B cell (primary cell): ENCODE results near the gene ZNF540. TPM values are rescaled to one million over a fixed set of nuclear protein-coding genes. Genes with fewer than 3 reads are reported as not detected.

Experiments used
- ATAC-seq: fragments of 200-7000 bp; cut with Tn5 transposase; one replicate; pipeline ENCODE4 v1.10.0; 2021; ENCODE audit warnings: low read depth, mild to moderate bottlenecking, moderate number of reproducible peaks, moderate library complexity
- CTCF ChIA-PET: fragments of 350-600 bp; sonication (Branson Sonifier 250); formaldehyde crosslinking; loops from one replicate; lab custom pipeline; 2021; ENCODE audit warnings: antibody characterized with exemption, inconsistent platforms; lab: Charles Lee
- POLR2A ChIA-PET: fragments of 350-600 bp; sonication (Branson Sonifier 250); formaldehyde crosslinking; loops from one replicate; lab custom pipeline; 2021; ENCODE audit warnings: antibody characterized with exemption; lab: Charles Lee
- DNase-seq: peaks from one replicate; pipeline ENCODE4 v3.0.0; 2013
- H2AFZ ChIP-seq: 2 replicates; pipeline ENCODE4 v1.6.1; 2012; ENCODE audit warnings: mild to moderate bottlenecking, low read depth, low read length; ENCODE audit not compliant: insufficient read depth, poor library complexity, severe bottlenecking
- H3K27ac ChIP-seq, 2 donors: 1 replicate in 1 of 2; 2 replicates in 1 of 2; pipeline ENCODE4 v1.5.1; 2012 to 2013; ENCODE audit warnings: low read length in 2 of 2, mild to moderate bottlenecking in 2 of 2, moderate library complexity in 1 of 2
- H3K27me3 ChIP-seq, 4 experiments: fragments of 200-600 bp in 1 of 4; sonication (generic) in 1 of 4; replicated peaks in 1 of 4; 1 replicate in 2 of 4; 2 replicates in 2 of 4; pipeline versions ENCODE4 v1.6.1 to v1.7.0; 2013 to 2016; ENCODE audit warnings: low read length in 3 of 4, mild to moderate bottlenecking in 2 of 4, mixed read lengths in 1 of 4, moderate library complexity in 1 of 4; ENCODE audit not compliant: insufficient read depth in 4 of 4, control insufficient read depth in 3 of 4; ENCODE audit errors: control extremely low read depth in 1 of 4
- H3K36me3 ChIP-seq, 2 experiments: replicated peaks in 1 of 2; 1 replicate in 1 of 2; 2 replicates in 1 of 2; pipeline versions ENCODE4 v1.6.1 to v1.7.1; 2013; ENCODE audit warnings: low read length in 1 of 2; ENCODE audit not compliant: insufficient read depth in 2 of 2, control insufficient read depth in 1 of 2; ENCODE audit errors: control extremely low read depth in 1 of 2, extremely low read depth in 1 of 2
- H3K4me1 ChIP-seq, 2 donors: fragments of 200-600 bp in 1 of 2; sonication (generic) in 1 of 2; 1 replicate in 1 of 2; 2 replicates in 1 of 2; pipeline versions ENCODE4 v1.5.1 to v1.6.1; 2013 to 2017; ENCODE audit warnings: low read length in 2 of 2; ENCODE audit not compliant: control insufficient read depth in 2 of 2, insufficient read depth in 2 of 2
- H3K4me2 ChIP-seq: replicated peaks from 2 replicates; pipeline ENCODE3; 2012; ENCODE audit warnings: mild to moderate bottlenecking, low read depth, low read length; ENCODE audit not compliant: poor library complexity, severe bottlenecking
- H3K4me3 ChIP-seq, 5 experiments: fragments of 200-600 bp in 1 of 5; sonication (generic) in 1 of 5; 1 replicate in 3 of 5; 2 replicates in 2 of 5; pipeline versions ENCODE4 v1.5.1 to v1.7.0; 2011 to 2016; ENCODE audit warnings: low read length in 4 of 5, mild to moderate bottlenecking in 4 of 5, low read depth in 2 of 5, control low read depth in 1 of 5, moderate library complexity in 1 of 5; ENCODE audit not compliant: insufficient read depth in 1 of 5; ENCODE audit errors: control extremely low read depth in 1 of 5, extremely low read depth in 1 of 5
- H3K79me2 ChIP-seq: fragments of 200-600 bp; sonication (generic); one replicate; pipeline ENCODE4 v1.6.0; 2016; ENCODE audit warnings: low read length; ENCODE audit not compliant: control insufficient read depth, insufficient read depth
- H3K9ac ChIP-seq: fragments of 200-600 bp; sonication (generic); 2 replicates; pipeline ENCODE4 v1.6.1; 2017; ENCODE audit warnings: mild to moderate bottlenecking, low read length, moderate library complexity
- H3K9me3 ChIP-seq, 3 donors: one replicate each; pipeline versions ENCODE4 v1.6.1 to v1.7.1; 2013; ENCODE audit warnings: low read length in 2 of 3; ENCODE audit not compliant: control insufficient read depth in 2 of 3, insufficient read depth in 1 of 3; ENCODE audit errors: control extremely low read depth in 1 of 3
- H4K20me1 ChIP-seq: 2 replicates; pipeline ENCODE4 v1.6.0; 2012; ENCODE audit warnings: mild to moderate bottlenecking, low read length; ENCODE audit not compliant: insufficient read depth, control insufficient read depth, poor library complexity, severe bottlenecking
- H3K27ac Mint-ChIP-seq: one replicate; pipeline ENCODE4 v1.8.0; 2021; ENCODE audit warnings: mixed read lengths
- H3K27me3 Mint-ChIP-seq: one replicate; pipeline ENCODE4 v1.8.0; 2021; ENCODE audit warnings: mixed read lengths
- H3K4me1 Mint-ChIP-seq: one replicate; pipeline ENCODE4 v1.8.0; 2021; ENCODE audit warnings: mixed read lengths
- H3K4me3 Mint-ChIP-seq: one replicate; pipeline ENCODE4 v1.8.0; 2021; ENCODE audit warnings: mixed read lengths
- H3K9me3 Mint-ChIP-seq: one replicate; pipeline ENCODE4 v1.8.0; 2022; ENCODE audit warnings: mixed read lengths; ENCODE audit not compliant: insufficient read depth
- EZH2 ChIP-seq: IDR thresholded peaks from 2 replicates; pipeline ENCODE4 v1.6.1; 2012; ENCODE audit warnings: borderline replicate concordance, low read depth, mild to moderate bottlenecking, moderate library complexity, low read length; ENCODE audit not compliant: insufficient read depth, poor library complexity, severe bottlenecking
- WGBS: methylation state at CpG from one replicate; pipeline ENCODE4 v1.1.5; 2013; ENCODE audit warnings: missing lambda C conversion rate; ENCODE audit not compliant: insufficient coverage; 5-methylcytosine and 5-hydroxymethylcytosine counted together
- intact Hi-C: fragments of 100-400 bp; cut with micrococcal nuclease; formaldehyde crosslinking; loops from one replicate; pipeline ENCODE4 v1.10.0; 2022
- polyA plus RNA-seq: library from polyadenylated mRNA; depleted of rRNA; stranded (reverse); fragments of >200 nt; gene quantifications from 2 replicates; pipeline ENCODE4 v1.2.3, GENCODE V29; 2012
- total RNA-seq, 2 donors: library from RNA; stranded (reverse); fragments of 120-200 nt in 1 of 2; gene quantifications; 1 replicate in 1 of 2; 2 replicates in 1 of 2; pipeline versions ENCODE4 v1.2.3 to v1.2.4, GENCODE V29; 2013 to 2022
- TF ChIP-seq, protein P1 (sequence below): fragments of 200-600 bp; IDR thresholded peaks from one replicate; pipeline ENCODE4 v1.8.0; 2022; ENCODE audit warnings: antibody characterized with exemption, mild to moderate bottlenecking

The ZNF540 gene
- total and polyA plus RNA-seq, 2 donors (not counting 1 experiment from before 2014, with no cell fraction given), result 2.9 to 10.7 TPM

DNA sequence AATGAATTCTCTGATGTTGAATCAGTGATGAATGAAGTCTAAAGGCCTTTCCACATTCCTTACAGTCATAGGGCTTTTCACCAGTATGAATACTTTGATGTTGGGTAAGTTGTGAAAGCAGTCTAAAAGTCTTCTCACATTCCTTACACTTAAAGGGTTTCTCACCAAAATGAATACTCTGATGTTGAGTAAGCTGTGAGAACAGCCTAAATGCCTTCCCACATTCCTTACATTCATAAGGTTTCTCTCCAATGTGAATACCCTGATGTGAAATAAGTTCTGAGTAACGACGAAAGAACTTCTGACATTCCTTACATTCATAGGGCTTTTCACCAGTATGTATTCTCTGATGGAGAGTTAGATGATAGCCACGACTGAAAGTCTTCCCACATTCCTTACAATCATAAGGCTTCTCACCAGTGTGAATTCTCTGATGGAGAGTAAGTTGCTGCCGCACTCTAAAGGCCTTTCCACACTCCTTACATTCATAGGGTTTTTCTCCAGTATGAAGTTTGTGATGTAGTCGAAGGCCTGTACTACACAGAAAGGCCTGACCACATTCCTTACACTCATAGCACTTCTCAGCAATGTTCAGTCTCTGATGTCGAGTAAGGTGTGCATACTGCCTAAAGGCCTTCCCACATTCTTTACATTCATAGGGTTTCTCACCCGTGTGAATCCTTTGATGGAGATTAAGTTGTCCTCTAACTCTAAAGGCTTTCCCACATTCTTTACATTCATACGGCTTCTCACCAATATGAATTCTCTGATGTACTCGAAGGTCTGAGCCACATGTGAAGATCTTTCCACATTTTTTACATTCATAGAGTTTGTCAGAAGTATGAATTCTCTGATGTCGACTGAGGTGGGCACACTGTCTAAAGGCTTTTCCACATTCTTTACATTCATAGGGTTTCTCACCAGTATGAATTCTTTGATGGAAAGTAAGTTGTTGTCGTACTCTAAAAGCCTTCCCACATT, 40.7 kb downstream of the ZNF540 start:
- H3K36me3 ChIP-seq, result peaks cover 10 to 16% of the 10 kb centered on the region in 2 experiments
- H3K4me1 ChIP-seq, result no peaks in the 10 kb centered on the region
- no peak for TF ChIP-seq EZH2
- TF ChIP-seq, protein P1, sequence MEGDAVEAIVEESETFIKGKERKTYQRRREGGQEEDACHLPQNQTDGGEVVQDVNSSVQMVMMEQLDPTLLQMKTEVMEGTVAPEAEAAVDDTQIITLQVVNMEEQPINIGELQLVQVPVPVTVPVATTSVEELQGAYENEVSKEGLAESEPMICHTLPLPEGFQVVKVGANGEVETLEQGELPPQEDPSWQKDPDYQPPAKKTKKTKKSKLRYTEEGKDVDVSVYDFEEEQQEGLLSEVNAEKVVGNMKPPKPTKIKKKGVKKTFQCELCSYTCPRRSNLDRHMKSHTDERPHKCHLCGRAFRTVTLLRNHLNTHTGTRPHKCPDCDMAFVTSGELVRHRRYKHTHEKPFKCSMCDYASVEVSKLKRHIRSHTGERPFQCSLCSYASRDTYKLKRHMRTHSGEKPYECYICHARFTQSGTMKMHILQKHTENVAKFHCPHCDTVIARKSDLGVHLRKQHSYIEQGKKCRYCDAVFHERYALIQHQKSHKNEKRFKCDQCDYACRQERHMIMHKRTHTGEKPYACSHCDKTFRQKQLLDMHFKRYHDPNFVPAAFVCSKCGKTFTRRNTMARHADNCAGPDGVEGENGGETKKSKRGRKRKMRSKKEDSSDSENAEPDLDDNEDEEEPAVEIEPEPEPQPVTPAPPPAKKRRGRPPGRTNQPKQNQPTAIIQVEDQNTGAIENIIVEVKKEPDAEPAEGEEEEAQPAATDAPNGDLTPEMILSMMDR, result no peak
- H3K27ac ChIP-seq, result no peak overlapping the region
- no peak overlapping the region for H3K9ac ChIP-seq
- intact Hi-C loops, result no loop called here
- no peak for ATAC-seq
- Mint-ChIP-seq H3K4me1 (no peaks in the 10 kb centered on the region), H3K9me3 (peaks cover 20% of the 10 kb centered on the region), H3K4me3 (no peak overlapping the region), H3K27me3 (no peaks in the 10 kb centered on the region), H3K27ac (no peak overlapping the region)
- ChIA-PET POLR2A (no interaction called here), CTCF (no interaction called here)
- DNase-seq, result no peak
- H2AFZ ChIP-seq, result no peak overlapping the region
- no peaks in the 10 kb centered on the region for H3K27me3 ChIP-seq
- H3K4me2 ChIP-seq, result no peak overlapping the region
- H4K20me1 ChIP-seq, result no peaks in the 10 kb centered on the region
- no peak overlapping the region for H3K4me3 ChIP-seq
- peaks cover 25 to 75% (median 28%) of the 10 kb centered on the region in 3 donors for H3K9me3 ChIP-seq
- WGBS, result 100% methylated on average over 1 of the region's 11 CpGs
- H3K79me2 ChIP-seq, result no peaks in the 10 kb centered on the region

DNA sequence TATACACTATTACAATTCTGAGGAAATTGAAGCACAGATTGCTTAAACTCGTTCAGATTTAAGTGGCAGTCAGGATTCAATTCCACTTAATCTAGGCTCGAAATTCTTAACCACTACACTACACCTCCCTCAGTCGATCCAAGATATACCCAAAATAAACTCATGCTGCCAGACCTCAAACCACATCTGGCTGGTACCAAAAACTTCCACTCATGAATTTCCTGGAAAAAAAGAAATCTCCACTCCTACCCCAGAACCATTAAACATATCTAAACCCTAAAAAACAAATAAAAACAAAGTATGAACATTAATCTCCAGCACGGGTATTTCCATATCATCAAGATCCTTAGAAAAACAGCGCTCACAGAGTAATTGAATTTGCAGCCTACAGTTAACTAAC, 59.4 kb downstream of the ZNF540 start:
- peaks cover 58% of the 10 kb centered on the region for H3K79me2 ChIP-seq
- H4K20me1 ChIP-seq, result no peaks in the 10 kb centered on the region
- H3K9ac ChIP-seq, result peak overlapping the region; percentile 92
- H3K4me2 ChIP-seq, result peak overlapping the region; percentile 89
- intact Hi-C loops, result no loop called here
- WGBS, result 7% methylated on average over 5 of the region's 5 CpGs
- ChIA-PET CTCF (interaction anchor here (0.7 kb wide), 1 partner anchor 1276 kb away, joined by 3 read pairs; no protein-coding TSS in a partner anchor), POLR2A (interaction anchor here (0.6 to 1.4 kb wide), 3 partner anchors 38 to 59 kb away, joined by 3 to 6 read pairs (median 4); partner anchors contain the start of genes ZNF540 and ZNF571)
- no peak for TF ChIP-seq EZH2
- TF ChIP-seq, protein P1, result no peak
- no peaks in the 10 kb centered on the region for H3K9me3 ChIP-seq
- Mint-ChIP-seq H3K27me3 (no peaks in the 10 kb centered on the region), H3K9me3 (peaks cover 2% of the 10 kb centered on the region), H3K4me1 (peaks cover 30% of the 10 kb centered on the region), H3K4me3 (peak overlapping the region; percentile 98), H3K27ac (peak overlapping the region; percentile 97)
- peak overlapping the region in 1 of 2 donors; percentile 91 for H3K27ac ChIP-seq
- ATAC-seq (no peak), DNase-seq (no peak)
- H3K4me1 ChIP-seq, result peaks cover 15 to 19% of the 10 kb centered on the region in 2 donors
- peak overlapping the region; percentile 97 for H2AFZ ChIP-seq
- H3K4me3 ChIP-seq, result peak overlapping the region; percentile 58 to 89 (median 80)
- peaks cover 0 to 3% of the 10 kb centered on the region in 2 experiments for H3K36me3 ChIP-seq
- no peaks in the 10 kb centered on the region for H3K27me3 ChIP-seq
